ENCODE results near the gene MVK.

DNA sequence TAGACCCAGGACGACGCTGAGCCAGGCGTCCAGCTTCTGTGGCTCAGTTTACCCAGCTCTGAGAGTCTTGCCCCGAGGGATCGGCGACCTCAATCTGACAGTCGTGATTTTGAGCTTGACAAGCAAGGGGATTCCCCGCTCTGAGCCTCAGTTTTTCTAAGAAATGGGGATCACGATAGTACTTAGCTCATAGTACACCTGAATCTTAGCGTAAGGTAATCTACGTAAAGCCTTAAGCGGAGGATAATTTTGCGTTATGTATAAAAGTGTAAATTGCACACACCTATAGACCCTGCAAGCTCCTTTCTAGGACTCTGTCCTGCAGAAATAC lies 285 bp downstream of the MVK start:
- TF ChIP-seq MAFK (IDR thresholded peaks at IDR 0.05; ENCODE audit: low read depth, low read length): no peak
- TF ChIP-seq, protein P1, sequence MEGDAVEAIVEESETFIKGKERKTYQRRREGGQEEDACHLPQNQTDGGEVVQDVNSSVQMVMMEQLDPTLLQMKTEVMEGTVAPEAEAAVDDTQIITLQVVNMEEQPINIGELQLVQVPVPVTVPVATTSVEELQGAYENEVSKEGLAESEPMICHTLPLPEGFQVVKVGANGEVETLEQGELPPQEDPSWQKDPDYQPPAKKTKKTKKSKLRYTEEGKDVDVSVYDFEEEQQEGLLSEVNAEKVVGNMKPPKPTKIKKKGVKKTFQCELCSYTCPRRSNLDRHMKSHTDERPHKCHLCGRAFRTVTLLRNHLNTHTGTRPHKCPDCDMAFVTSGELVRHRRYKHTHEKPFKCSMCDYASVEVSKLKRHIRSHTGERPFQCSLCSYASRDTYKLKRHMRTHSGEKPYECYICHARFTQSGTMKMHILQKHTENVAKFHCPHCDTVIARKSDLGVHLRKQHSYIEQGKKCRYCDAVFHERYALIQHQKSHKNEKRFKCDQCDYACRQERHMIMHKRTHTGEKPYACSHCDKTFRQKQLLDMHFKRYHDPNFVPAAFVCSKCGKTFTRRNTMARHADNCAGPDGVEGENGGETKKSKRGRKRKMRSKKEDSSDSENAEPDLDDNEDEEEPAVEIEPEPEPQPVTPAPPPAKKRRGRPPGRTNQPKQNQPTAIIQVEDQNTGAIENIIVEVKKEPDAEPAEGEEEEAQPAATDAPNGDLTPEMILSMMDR (conservative IDR thresholded peaks at IDR 0.05; ENCODE audit: low read depth, low read length): no peak
- no peak for TF ChIP-seq MXI1 (IDR thresholded peaks at IDR 0.05; ENCODE audit: borderline replicate concordance, low read depth, low read length)
- no peak for TF ChIP-seq CHD1 (IDR thresholded peaks at IDR 0.05; ENCODE audit: low read depth, low read length)
- TF ChIP-seq POLR2A (IDR thresholded peaks at IDR 0.05; ENCODE audit: low read depth, low read length): no peak
- no peak for TF ChIP-seq RAD21 (IDR thresholded peaks at IDR 0.05; ENCODE audit: low read length)
- no peak for TF ChIP-seq SMC3 (IDR thresholded peaks at IDR 0.05; ENCODE audit: low read depth, low read length)
- TF ChIP-seq, protein P2, sequence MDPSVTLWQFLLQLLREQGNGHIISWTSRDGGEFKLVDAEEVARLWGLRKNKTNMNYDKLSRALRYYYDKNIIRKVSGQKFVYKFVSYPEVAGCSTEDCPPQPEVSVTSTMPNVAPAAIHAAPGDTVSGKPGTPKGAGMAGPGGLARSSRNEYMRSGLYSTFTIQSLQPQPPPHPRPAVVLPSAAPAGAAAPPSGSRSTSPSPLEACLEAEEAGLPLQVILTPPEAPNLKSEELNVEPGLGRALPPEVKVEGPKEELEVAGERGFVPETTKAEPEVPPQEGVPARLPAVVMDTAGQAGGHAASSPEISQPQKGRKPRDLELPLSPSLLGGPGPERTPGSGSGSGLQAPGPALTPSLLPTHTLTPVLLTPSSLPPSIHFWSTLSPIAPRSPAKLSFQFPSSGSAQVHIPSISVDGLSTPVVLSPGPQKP (IDR thresholded peaks at IDR 0.05; ENCODE audit: borderline replicate concordance, low read depth, low read length): no peak
- TF ChIP-seq CEBPB (IDR thresholded peaks at IDR 0.05; ENCODE audit: low read depth, low read length): no peak
- TF ChIP-seq, protein P3, sequence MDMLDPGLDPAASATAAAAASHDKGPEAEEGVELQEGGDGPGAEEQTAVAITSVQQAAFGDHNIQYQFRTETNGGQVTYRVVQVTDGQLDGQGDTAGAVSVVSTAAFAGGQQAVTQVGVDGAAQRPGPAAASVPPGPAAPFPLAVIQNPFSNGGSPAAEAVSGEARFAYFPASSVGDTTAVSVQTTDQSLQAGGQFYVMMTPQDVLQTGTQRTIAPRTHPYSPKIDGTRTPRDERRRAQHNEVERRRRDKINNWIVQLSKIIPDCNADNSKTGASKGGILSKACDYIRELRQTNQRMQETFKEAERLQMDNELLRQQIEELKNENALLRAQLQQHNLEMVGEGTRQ (IDR thresholded peaks at IDR 0.05; ENCODE audit: low read depth, low read length): no peak
- TF ChIP-seq BHLHE40 (IDR thresholded peaks at IDR 0.05; ENCODE audit: low read depth, low read length): no peak
- no peak for TF ChIP-seq RFX5 (IDR thresholded peaks at IDR 0.05; ENCODE audit: low read depth, low read length)
- TF ChIP-seq RCOR1 (IDR thresholded peaks at IDR 0.05; ENCODE audit: insufficient replicate concordance, low read length): no peak
- no peak for TF ChIP-seq FOS (IDR thresholded peaks at IDR 0.05; ENCODE audit: low read depth, low read length)
